PC-9 (cell line): ENCODE measurements around the gene C1R. TPM values are rescaled to one million over a fixed set of nuclear protein-coding genes. Genes with fewer than 3 reads are reported as not detected.

Source experiments
- Bru-seq: library from RNA; stranded (reverse); fragments of 400-500 nt; gene quantifications from one replicate; lab custom pipeline; 2021; lab: Mats Ljungman, UMichigan
- BruChase-seq, 2 experiments: library from RNA; stranded (reverse); fragments of 400-500 nt; gene quantifications; one replicate each; lab custom pipeline; 2021; lab: Mats Ljungman, UMichigan
- BruUV-seq: library from RNA; stranded (reverse); fragments of 400-500 nt; replicated peaks from 2 replicates; lab custom pipeline; 2021; lab: Mats Ljungman, UMichigan
- CTCF ChIA-PET: fragments of 300-600 bp; sonication (Branson Sonifier 250); formaldehyde crosslinking; loops from one replicate; lab custom pipeline; 2022; ENCODE audit warnings: antibody characterized with exemption; lab: Charles Lee
- POLR2A ChIA-PET: fragments of 300-600 bp; sonication (Branson Sonifier 250); formaldehyde crosslinking; loops from one replicate; lab custom pipeline; 2022; ENCODE audit warnings: antibody characterized with exemption; ENCODE audit not compliant: unreplicated experiment; lab: Charles Lee
- DNase-seq, 2 experiments: peaks; one replicate each; pipeline versions ENCODE4 v3.0.0 to v3.0.0-alpha.2; 2015 to 2022; ENCODE audit warnings: mixed read lengths in 1 of 2
- H2AFZ ChIP-seq: fragments of 200-600 bp; sonication (generic); 2 replicates; pipeline ENCODE4 v1.8.1; 2017; ENCODE audit warnings: antibody characterized with exemption
- H3F3A ChIP-seq: fragments of 200-600 bp; sonication (generic); 2 replicates; pipeline ENCODE4 v1.8.1; 2017; ENCODE audit warnings: antibody characterized with exemption, mild to moderate bottlenecking, low read depth; ENCODE audit not compliant: insufficient read depth
- H3K27ac ChIP-seq: fragments of 200-600 bp; sonication (generic); 2 replicates; pipeline ENCODE4 v1.6.1; 2016; ENCODE audit warnings: mixed run types
- H3K27me3 ChIP-seq: fragments of 200-600 bp; sonication (generic); 2 replicates; pipeline ENCODE4 v1.6.1; 2016; ENCODE audit warnings: low read depth, mixed run types; ENCODE audit not compliant: insufficient read depth
- H3K36me3 ChIP-seq: fragments of 200-600 bp; sonication (generic); 2 replicates; pipeline ENCODE4 v1.6.1; 2016; ENCODE audit warnings: low read depth, mixed run types
- H3K4me1 ChIP-seq: fragments of 200-600 bp; sonication (generic); replicated peaks from 2 replicates; pipeline ENCODE4 v1.6.1; 2016; ENCODE audit warnings: mixed run types; ENCODE audit not compliant: insufficient read depth
- H3K4me2 ChIP-seq: fragments of 200-600 bp; sonication (generic); 2 replicates; pipeline ENCODE4 v1.6.1; 2017; ENCODE audit warnings: mixed run types
- H3K4me3 ChIP-seq: fragments of 200-600 bp; sonication (generic); 2 replicates; pipeline ENCODE4 v1.6.1; 2016; ENCODE audit warnings: mixed run types
- H3K79me2 ChIP-seq: fragments of 200-600 bp; sonication (generic); 2 replicates; pipeline ENCODE4 v1.6.1; 2017; ENCODE audit warnings: low read depth, mixed run types
- H3K9me2 ChIP-seq: fragments of 200-600 bp; sonication (generic); 2 replicates; pipeline ENCODE4 v1.8.1; 2017; ENCODE audit warnings: mild to moderate bottlenecking; ENCODE audit not compliant: insufficient read depth
- H3K9me3 ChIP-seq: fragments of 200-600 bp; sonication (generic); 2 replicates; pipeline ENCODE4 v1.8.1; 2016; ENCODE audit warnings: low read depth; ENCODE audit not compliant: insufficient read depth
- H4K20me1 ChIP-seq: fragments of 200-600 bp; sonication (generic); 2 replicates; pipeline ENCODE4 v1.8.1; 2017; ENCODE audit not compliant: insufficient read depth
- EZH2 ChIP-seq: fragments of 200-600 bp; sonication (generic); IDR thresholded peaks from 2 replicates; pipeline ENCODE4 v1.8.0; 2017; ENCODE audit warnings: antibody characterized with exemption, low read depth
- intact Hi-C: fragments of 100-400 bp; cut with micrococcal nuclease; formaldehyde crosslinking; loops from one replicate; pipeline ENCODE4 v1.10.0; 2022; ENCODE audit not compliant: unreplicated experiment
- long read RNA-seq: library from polyadenylated mRNA; stranded (forward); transcript quantifications from one replicate; pipeline ENCODE4 v2.0.0, GENCODE V29; 2022
- total RNA-seq: library from RNA; stranded (reverse); gene quantifications from 2 replicates; pipeline ENCODE4 v1.2.3, GENCODE V29; 2021
- TF ChIP-seq, protein P1 (sequence below): fragments of 200-600 bp; sonication (generic); conservative IDR thresholded peaks from 2 replicates; pipeline ENCODE4 v1.6.1; 2017; ENCODE audit warnings: mixed run types, antibody characterized with exemption, mild to moderate bottlenecking, moderate library complexity

Gene C1R
- total RNA-seq: 20.5 and 24.0 TPM in 2 replicates
- Bru-seq, nascent RNA: percentile 40 among the genes with signal in this experiment
- BruChase-seq, experiment 1, labeled RNA remaining after a 2-hour chase: percentile 57 among the genes with signal in this experiment
- BruChase-seq, experiment 2, labeled RNA remaining after a 6-hour chase: percentile 65 among the genes with signal in this experiment
- long read RNA-seq, transcript C1R-215 (11 exons, 2,508 nt): major isoform, 45 of 50 reads
- long read RNA-seq, partial matches to known transcripts: 2 of 50 reads
- long read RNA-seq, other reads (novel, unspliced or antisense): 3 of 50 reads

DNA sequence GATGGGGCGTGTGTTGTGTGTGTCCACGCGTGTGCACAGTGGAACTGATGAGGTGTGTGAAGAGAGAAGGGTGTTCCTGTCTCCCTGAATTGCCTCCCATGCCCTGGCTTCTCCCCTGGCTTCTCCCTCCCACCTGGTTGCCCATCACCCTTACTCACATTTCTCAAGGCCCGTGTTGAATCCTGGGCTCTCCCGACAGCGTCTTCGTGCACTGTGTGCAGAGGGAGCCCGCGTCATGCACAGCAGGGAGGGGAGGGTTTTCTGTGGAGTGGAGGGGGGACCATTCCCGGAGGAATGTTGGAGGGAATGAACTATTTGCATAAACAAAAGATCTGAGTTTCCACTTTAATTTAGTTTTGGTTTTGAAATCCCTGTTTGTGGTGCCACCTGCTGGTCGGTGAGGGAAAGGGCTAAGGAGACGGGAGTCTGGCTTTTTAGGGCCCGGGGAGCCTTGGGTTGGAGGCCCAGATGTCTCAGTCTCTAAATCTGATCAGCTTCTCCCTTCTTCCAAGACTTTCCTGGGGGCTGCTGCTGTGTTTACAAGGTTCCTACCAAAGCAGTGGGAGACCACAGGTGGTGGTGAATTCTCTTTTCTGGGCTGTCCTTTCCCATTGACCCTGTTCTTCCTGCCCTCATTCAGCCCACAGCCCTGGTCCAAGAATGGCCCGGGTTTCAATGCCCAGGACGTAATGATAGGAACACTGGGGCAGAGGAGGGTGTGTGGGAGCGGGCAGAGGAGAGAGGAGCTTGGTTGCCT lies at the start of gene C1R:
Gene C1R, minus strand, starts transcription at position 217 of the 757 bp plus-strand sequence. Its CDS starts 57 bp downstream, at position 160.
- Histone ChIP-seq H3K36me3 (no peaks in the 10 kb centered on the region), H3K27ac (no peak within 1 kb of the TSS), H4K20me1 (no peaks in the 10 kb centered on the region), H3K27me3 (no peaks in the 10 kb centered on the region), H3K4me1 (no peaks in the 10 kb centered on the region), H3K9me2 (no peaks in the 10 kb centered on the region), H3K9me3 (no peaks in the 10 kb centered on the region), H3K4me3 (peak within 1 kb of the TSS; percentile 41; the same call in 1 of the 2 replicates), H3K4me2 (peak within 1 kb of the TSS; percentile 71), H3K79me2 (no peaks in the 10 kb centered on the region), H3F3A (peaks cover 3% of the 10 kb centered on the region; the same call in 1 of the 2 replicates), H2AFZ (peak within 1 kb of the TSS; percentile 68; the same call in 1 of the 2 replicates)
- no TSS peak for BruUV-seq
- intact Hi-C loops: loop anchor here (1.0 to 5.0 kb wide), 8 partner anchors 17 to 220 kb away; partner anchors contain the start of genes C1RL, C1S, EMG1 and LPCAT3
- CTCF ChIA-PET: interaction anchor here (0.9 kb wide), 1 partner anchor 16 kb away, joined by 4 read pairs; no protein-coding TSS in a partner anchor
- TF ChIP-seq, protein P1, sequence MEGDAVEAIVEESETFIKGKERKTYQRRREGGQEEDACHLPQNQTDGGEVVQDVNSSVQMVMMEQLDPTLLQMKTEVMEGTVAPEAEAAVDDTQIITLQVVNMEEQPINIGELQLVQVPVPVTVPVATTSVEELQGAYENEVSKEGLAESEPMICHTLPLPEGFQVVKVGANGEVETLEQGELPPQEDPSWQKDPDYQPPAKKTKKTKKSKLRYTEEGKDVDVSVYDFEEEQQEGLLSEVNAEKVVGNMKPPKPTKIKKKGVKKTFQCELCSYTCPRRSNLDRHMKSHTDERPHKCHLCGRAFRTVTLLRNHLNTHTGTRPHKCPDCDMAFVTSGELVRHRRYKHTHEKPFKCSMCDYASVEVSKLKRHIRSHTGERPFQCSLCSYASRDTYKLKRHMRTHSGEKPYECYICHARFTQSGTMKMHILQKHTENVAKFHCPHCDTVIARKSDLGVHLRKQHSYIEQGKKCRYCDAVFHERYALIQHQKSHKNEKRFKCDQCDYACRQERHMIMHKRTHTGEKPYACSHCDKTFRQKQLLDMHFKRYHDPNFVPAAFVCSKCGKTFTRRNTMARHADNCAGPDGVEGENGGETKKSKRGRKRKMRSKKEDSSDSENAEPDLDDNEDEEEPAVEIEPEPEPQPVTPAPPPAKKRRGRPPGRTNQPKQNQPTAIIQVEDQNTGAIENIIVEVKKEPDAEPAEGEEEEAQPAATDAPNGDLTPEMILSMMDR: peak; percentile 93
- no peak for TF ChIP-seq EZH2
- POLR2A ChIA-PET: interaction anchor here (0.5 to 0.7 kb wide), 3 partner anchors 16 to 164 kb away, joined by 3 read pairs; no protein-coding TSS in a partner anchor
- DNase-seq: peak in 1 of 2 experiments; percentile 76

DNA sequence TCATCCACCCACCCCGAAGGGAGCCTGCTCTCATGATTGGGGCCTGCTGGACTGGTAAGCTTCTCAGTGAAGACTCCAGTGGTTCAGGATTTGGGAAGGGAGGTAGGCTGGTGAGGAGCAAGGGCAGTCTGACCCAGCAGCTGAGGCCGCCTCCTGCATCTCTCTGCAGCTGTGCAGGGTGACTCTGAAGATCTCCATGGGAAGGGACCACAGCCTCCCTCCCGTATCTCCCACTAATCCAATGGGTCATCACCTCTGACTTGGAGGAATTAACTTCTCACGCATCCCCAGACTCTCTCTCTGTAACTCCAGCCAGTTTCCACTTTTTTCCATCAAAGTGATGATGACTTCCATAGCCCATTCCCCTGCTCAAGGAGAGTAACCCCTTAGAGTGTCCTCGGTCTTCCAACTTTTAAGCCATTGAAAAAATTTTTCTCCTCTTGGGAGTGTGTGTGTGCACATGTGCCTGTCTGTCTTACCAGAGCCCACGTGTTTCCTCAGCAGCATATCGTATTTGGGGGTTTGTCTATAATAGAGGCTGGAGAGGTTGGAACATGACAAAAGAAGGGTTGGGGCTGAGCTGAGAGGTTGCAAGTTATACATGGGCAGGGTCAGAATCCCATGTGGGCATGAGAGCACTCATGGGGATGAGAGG lies 49.2 kb upstream of the C1R start:
- Histone ChIP-seq H3K4me1 (no peaks in the 10 kb centered on the region), H3K36me3 (peaks cover 11% of the 10 kb centered on the region; the same call in 1 of the 2 replicates), H3K4me2 (no peak overlapping the region), H4K20me1 (no peaks in the 10 kb centered on the region; the same call in 1 of the 2 replicates), H3K9me3 (no peaks in the 10 kb centered on the region), H2AFZ (no peak overlapping the region), H3K4me3 (no peak overlapping the region), H3K79me2 (no peaks in the 10 kb centered on the region), H3K27ac (no peak overlapping the region), H3F3A (no peaks in the 10 kb centered on the region; the same call in 1 of the 2 replicates), H3K27me3 (no peaks in the 10 kb centered on the region), H3K9me2 (no peaks in the 10 kb centered on the region)
- POLR2A ChIA-PET: interaction anchor here (0.5 to 0.6 kb wide), 2 partner anchors 126 to 263 kb away, joined by 7 to 32 read pairs; no protein-coding TSS in a partner anchor
- TF ChIP-seq, protein P1: no peak
- no peak for TF ChIP-seq EZH2
- DNase-seq: no peak
- CTCF ChIA-PET: interaction anchor here (0.6 to 2.7 kb wide), 3 partner anchors 11 to 1878 kb away, joined by 4 to 11 read pairs (median 4); no protein-coding TSS in a partner anchor
- intact Hi-C loops: loop anchor here (1.0 to 2.0 kb wide), 3 partner anchors 47 to 497 kb away; partner anchors contain the start of gene C12orf57
- BruUV-seq: no TSS peak
